ENCODE data around the gene KRT73. TPM values are rescaled to one million over a fixed set of nuclear protein-coding genes. Genes with fewer than 3 reads are reported as not detected.

The KRT73 gene
- total and polyA plus RNA-seq, 2 of the 8 experiments (the other 6 are each of a cell fraction or from before 2014, with no cell fraction given): not detected

DNA sequence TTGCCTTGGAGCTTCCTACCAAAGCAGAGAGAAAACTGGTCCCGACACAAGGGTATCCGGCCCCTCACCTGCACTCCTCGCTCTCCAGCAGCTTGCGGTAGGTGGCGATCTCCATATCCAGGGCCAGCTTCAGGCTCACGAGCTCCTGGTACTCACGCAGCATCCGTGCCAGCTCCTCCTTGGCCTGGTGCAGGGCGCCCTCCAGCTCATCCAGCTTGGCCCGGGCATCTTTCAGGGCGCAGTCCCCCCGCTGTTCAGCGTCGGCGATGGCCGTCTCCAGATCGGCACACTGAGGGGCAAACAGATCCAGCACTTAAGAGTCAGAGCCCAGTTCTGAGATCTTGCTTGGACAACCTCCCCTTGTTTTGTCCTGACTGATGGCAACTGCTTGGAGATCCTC is 30.8 kb downstream of the KRT73 start:
- Histone ChIP-seq H3K23ac (ENCODE audit: insufficient read length) (no peak overlapping the region), H3K4ac (replicated peaks; ENCODE audit: insufficient read length, low read depth, low read length) (no peak overlapping the region), H2BK5ac (ENCODE audit: low read depth, low read length) (no peak overlapping the region), H4K5ac (ENCODE audit: insufficient read length, low read depth, low read length) (no peak overlapping the region), H3K4me3 (ENCODE audit: extremely low read depth in 1 of 4, insufficient read depth in 2 of 4, low read depth in 3 of 4, low read length in 4 of 4) (no peak overlapping the region), H3K27me3 (replicated peaks in 1 of 4; ENCODE audit: control insufficient read depth in 3 of 4, extremely low read depth in 1 of 4, insufficient read depth in 3 of 4, low read length in 3 of 4) (no peaks in the 10 kb centered on the region; a peak in 1 of 7 replicates), H3K27ac (ENCODE audit: low read depth, low read length) (no peak overlapping the region), H3K79me1 (ENCODE audit: low read depth, low read length) (no peaks in the 10 kb centered on the region), H4K91ac (replicated peaks; ENCODE audit: insufficient read length, low read length) (no peak overlapping the region), H3K36me3 (ENCODE audit: control insufficient read depth in 2 of 4, insufficient read depth in 4 of 4, low read length in 3 of 4) (no peaks in the 10 kb centered on the region), H2BK120ac (replicated peaks; ENCODE audit: low read depth, low read length) (no peak overlapping the region), H4K20me1 (replicated peaks in 1 of 2; ENCODE audit: control insufficient read depth in 1 of 2, insufficient read depth in 2 of 2, low read length in 2 of 2) (no peaks in the 10 kb centered on the region), H3K4me1 (replicated peaks in 1 of 4; ENCODE audit: control insufficient read depth in 3 of 4, insufficient read depth in 4 of 4, low read length in 3 of 4) (no peaks in the 10 kb centered on the region), H3K23me2 (ENCODE audit: low read depth, low read length) (no peaks in the 10 kb centered on the region), H3K14ac (ENCODE audit: insufficient read length) (no peak overlapping the region), H3K18ac (ENCODE audit: extremely low read depth, low read length) (no peak overlapping the region), H3K4me2 (ENCODE audit: insufficient read depth in 1 of 2, low read depth in 2 of 2, low read length in 2 of 2) (no peak overlapping the region), H2BK20ac (ENCODE audit: low read length) (no peak overlapping the region), H2BK15ac (ENCODE audit: low read length) (no peak overlapping the region), H3K9ac (replicated peaks in 1 of 4; ENCODE audit: extremely low read depth in 1 of 4, low read depth in 3 of 4, low read length in 3 of 4) (no peak overlapping the region), H4K8ac (ENCODE audit: extremely low read depth, insufficient read depth, low read length) (peak overlapping the region; percentile 69; the same call in 1 of the 2 replicates), H2AK5ac (ENCODE audit: low read depth, low read length) (no peak overlapping the region), H3K56ac (replicated peaks; ENCODE audit: insufficient read length, low read depth, low read length) (no peak overlapping the region), H3K79me2 (ENCODE audit: control insufficient read depth in 1 of 2, insufficient read depth in 2 of 2, low read length in 2 of 2) (no peaks in the 10 kb centered on the region), H2BK12ac (ENCODE audit: low read depth, low read length) (no peak overlapping the region), H3K9me3 (ENCODE audit: insufficient read depth in 2 of 2, low read depth in 1 of 2, low read length in 1 of 2) (peaks cover 20 to 24% of the 10 kb centered on the region in 2 experiments), H2AFZ (ENCODE audit: low read length) (no peak overlapping the region)
- FAIRE-seq: no peak
- peak; percentile 24 to 37; a peak in 3 of 4 replicates for TF ChIP-seq RAD21 (IDR thresholded peaks at IDR 0.05 in 1 of 2, conservative IDR thresholded peaks at IDR 0.05 in 1 of 2; ENCODE audit: low read depth in 2 of 2, low read length in 2 of 2)
- TF ChIP-seq, protein P1, sequence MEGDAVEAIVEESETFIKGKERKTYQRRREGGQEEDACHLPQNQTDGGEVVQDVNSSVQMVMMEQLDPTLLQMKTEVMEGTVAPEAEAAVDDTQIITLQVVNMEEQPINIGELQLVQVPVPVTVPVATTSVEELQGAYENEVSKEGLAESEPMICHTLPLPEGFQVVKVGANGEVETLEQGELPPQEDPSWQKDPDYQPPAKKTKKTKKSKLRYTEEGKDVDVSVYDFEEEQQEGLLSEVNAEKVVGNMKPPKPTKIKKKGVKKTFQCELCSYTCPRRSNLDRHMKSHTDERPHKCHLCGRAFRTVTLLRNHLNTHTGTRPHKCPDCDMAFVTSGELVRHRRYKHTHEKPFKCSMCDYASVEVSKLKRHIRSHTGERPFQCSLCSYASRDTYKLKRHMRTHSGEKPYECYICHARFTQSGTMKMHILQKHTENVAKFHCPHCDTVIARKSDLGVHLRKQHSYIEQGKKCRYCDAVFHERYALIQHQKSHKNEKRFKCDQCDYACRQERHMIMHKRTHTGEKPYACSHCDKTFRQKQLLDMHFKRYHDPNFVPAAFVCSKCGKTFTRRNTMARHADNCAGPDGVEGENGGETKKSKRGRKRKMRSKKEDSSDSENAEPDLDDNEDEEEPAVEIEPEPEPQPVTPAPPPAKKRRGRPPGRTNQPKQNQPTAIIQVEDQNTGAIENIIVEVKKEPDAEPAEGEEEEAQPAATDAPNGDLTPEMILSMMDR (IDR thresholded peaks at IDR 0.05; ENCODE audit: control extremely low read depth in 1 of 3, insufficient read depth in 1 of 3, low read depth in 1 of 3, low read length in 3 of 3): peak; percentile 32 to 44 (median 43); a peak in 3 of 4 replicates
- TF ChIP-seq, protein P2, sequence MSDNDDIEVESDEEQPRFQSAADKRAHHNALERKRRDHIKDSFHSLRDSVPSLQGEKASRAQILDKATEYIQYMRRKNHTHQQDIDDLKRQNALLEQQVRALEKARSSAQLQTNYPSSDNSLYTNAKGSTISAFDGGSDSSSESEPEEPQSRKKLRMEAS (IDR thresholded peaks at IDR 0.05): no peak
- CTCF ChIA-PET (ENCODE audit: partially characterized antibody): interaction anchor here (0.6 to 23.2 kb wide), 16 partner anchors 9 to 447 kb away, joined by 3 to 502 read pairs (median 4); no protein-coding TSS in a partner anchor
- POLR2A ChIA-PET (ENCODE audit: partially characterized antibody): no interaction called here
- DNase-seq (ENCODE audit: low read depth in 1 of 2, low spot score in 2 of 2): no peak
- WGBS, 2 experiments (ENCODE audit: extremely low coverage in 1 of 2, insufficient coverage in 1 of 2, insufficient read length in 1 of 2, insufficient replicate concordance in 2 of 2, low coverage in 1 of 2, low lambda C conversion rate in 2 of 2, missing lambda C conversion rate in 1 of 2): 87% methylated on average over 13 of the region's 17 CpGs; no CpG with 5 or more reads in 1 of the 2 experiments

Data from H1 (cell line).